WTC11 (cell line): ENCODE results near the gene KLHDC1.

Experiments used
- ATF2 ChIP-seq: sonication (generic); formaldehyde crosslinking; IDR thresholded peaks from 2 replicates; pipeline ENCODE4 v1.8.1; 2022; ENCODE audit warnings: low read depth, missing genetic modification reagents, borderline replicate concordance
- CBFB ChIP-seq: sonication (generic); formaldehyde crosslinking; IDR thresholded peaks from 2 replicates; pipeline ENCODE4 v1.8.1; 2022; ENCODE audit warnings: mild to moderate bottlenecking, low read depth, missing genetic modification reagents
- CREB1 ChIP-seq: sonication (generic); formaldehyde crosslinking; IDR thresholded peaks from 2 replicates; pipeline ENCODE4 v1.8.0; 2023; ENCODE audit warnings: mild to moderate bottlenecking, missing genetic modification reagents
- CTCF ChIP-seq: fragments of 200-600 bp; IDR thresholded peaks from 2 replicates; pipeline ENCODE4 v1.8.0; 2022; ENCODE audit warnings: antibody characterized with exemption
- FOXP4 ChIP-seq: sonication (generic); formaldehyde crosslinking; IDR thresholded peaks from 2 replicates; pipeline ENCODE4 v1.8.0; 2022; ENCODE audit warnings: mild to moderate bottlenecking, missing genetic modification reagents
- HMGXB4 ChIP-seq: sonication (generic); formaldehyde crosslinking; IDR thresholded peaks from 2 replicates; pipeline ENCODE4 v1.8.1; 2023; ENCODE audit warnings: mild to moderate bottlenecking, moderate library complexity, missing genetic modification reagents
- IRF1 ChIP-seq: sonication (generic); formaldehyde crosslinking; IDR thresholded peaks from 2 replicates; pipeline ENCODE4 v1.8.0; 2023; ENCODE audit warnings: missing genetic modification reagents
- JUN ChIP-seq: sonication (generic); formaldehyde crosslinking; IDR thresholded peaks from 2 replicates; pipeline ENCODE4 v1.8.0; 2023; ENCODE audit warnings: mild to moderate bottlenecking, missing genetic modification reagents
- MLX ChIP-seq: sonication (generic); formaldehyde crosslinking; IDR thresholded peaks from 2 replicates; pipeline ENCODE4 v1.8.1; 2023; ENCODE audit warnings: mild to moderate bottlenecking, missing genetic modification reagents, moderate library complexity
- ZBTB43 ChIP-seq: sonication (generic); formaldehyde crosslinking; IDR thresholded peaks from 2 replicates; pipeline ENCODE4 v1.8.1; 2023; ENCODE audit warnings: mild to moderate bottlenecking, missing genetic modification reagents
- ZNF281 ChIP-seq: sonication (generic); formaldehyde crosslinking; IDR thresholded peaks from 2 replicates; pipeline ENCODE4 v1.8.0; 2023; ENCODE audit warnings: mild to moderate bottlenecking, missing genetic modification reagents
- ZNF416 ChIP-seq: fragments of 250-450 bp; sonication (Bioruptor Pico); IDR thresholded peaks from 2 replicates; pipeline ENCODE4 v1.9.0; 2021; ENCODE audit warnings: mild to moderate bottlenecking, inconsistent platforms

GRCh38 chr14:49677643-49678042 is 15.3 kb upstream of the KLHDC1 start:
- TF ChIP-seq CTCF (no peak), JUN (CRISPR knock-in tag) (no peak), HMGXB4 (no peak), ATF2 (CRISPR knock-in tag) (no peak), MLX (CRISPR knock-in tag) (no peak), CREB1 (CRISPR knock-in tag) (no peak), FOXP4 (CRISPR knock-in tag) (no peak), ZNF281 (CRISPR knock-in tag) (no peak), ZNF416 (CRISPR knock-in tag) (no peak), ZBTB43 (no peak), CBFB (CRISPR knock-in tag) (no peak), IRF1 (CRISPR knock-in tag) (no peak)
